Bronchial epithelial cell (primary cell): ENCODE data around the gene PADI2. TPM values are rescaled to one million over a fixed set of nuclear protein-coding genes. Genes with fewer than 3 reads are reported as not detected.

Source experiments
- DNase-seq: peaks from one replicate; pipeline ENCODE4 v3.0.0-alpha.2; 2010; ENCODE audit warnings: low read depth
- FAIRE-seq: peaks from 2 replicates; lab custom pipeline; 2011; peaks lifted over from hg19 to GRCh38; lab: Jason Lieb, UNC
- H3K27me3 ChIP-seq: 2 replicates; pipeline ENCODE4 v1.5.1; 2011; ENCODE audit warnings: low read length; ENCODE audit not compliant: control insufficient read depth, insufficient read depth
- H3K36me3 ChIP-seq: 2 replicates; pipeline ENCODE4 v1.5.1; 2011; ENCODE audit warnings: low read length; ENCODE audit not compliant: control insufficient read depth, insufficient read depth
- H3K4me3 ChIP-seq: 2 replicates; pipeline ENCODE4 v1.5.1; 2011; ENCODE audit warnings: mild to moderate bottlenecking, low read depth, low read length, control low read depth
- CTCF ChIP-seq: IDR thresholded peaks from 2 replicates; pipeline ENCODE4 v1.5.1; 2011; ENCODE audit warnings: mild to moderate bottlenecking, moderate library complexity, low read length, control low read depth, inconsistent platforms; ENCODE audit not compliant: insufficient read depth, severe bottlenecking
- total RNA-seq: library from RNA; depleted of rRNA; stranded (reverse); fragments of >200 nt; gene quantifications from 2 replicates; pipeline ENCODE4 v1.2.1, GENCODE V29; 2014

The PADI2 gene
- total RNA-seq, 1 donor from 2014 or later: 1.3 TPM

- no peak overlapping the region for H3K4me3 ChIP-seq
- H3K36me3 ChIP-seq: no peaks in the 10 kb centered on the region
- no peak for FAIRE-seq
- TF ChIP-seq CTCF: no peak
- no peak for DNase-seq
- no peaks in the 10 kb centered on the region for H3K27me3 ChIP-seq
Measured at GRCh38 chr1:17145648-17146047, 26.4 kb upstream of the PADI2 start.

DNA sequence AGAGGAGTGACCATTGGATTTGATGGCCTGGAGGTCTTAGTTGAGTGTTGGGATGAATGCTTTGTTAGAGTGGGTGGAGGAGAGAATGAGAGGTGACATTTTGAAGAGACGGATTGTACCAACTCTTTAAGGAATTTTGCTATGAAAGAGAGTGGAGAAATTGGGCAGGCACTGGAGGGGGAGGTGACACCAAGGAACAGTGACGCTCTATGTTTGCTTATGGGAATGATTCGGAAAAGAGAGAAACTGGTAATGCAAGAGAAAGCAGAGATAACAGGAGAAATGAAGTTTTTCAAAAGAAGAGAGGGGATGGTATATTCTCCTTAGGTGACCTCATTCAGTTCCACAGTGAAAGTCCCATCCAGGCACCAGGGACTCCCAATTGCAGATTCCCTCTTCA lies 24.5 kb upstream of the PADI2 start:
- DNase-seq (no peak), FAIRE-seq (no peak)
- Histone ChIP-seq H3K36me3 (no peaks in the 10 kb centered on the region), H3K4me3 (no peak overlapping the region), H3K27me3 (no peaks in the 10 kb centered on the region)
- no peak for TF ChIP-seq CTCF

- DNase-seq (no peak), FAIRE-seq (no peak)
- no peak for TF ChIP-seq CTCF
- Histone ChIP-seq H3K4me3 (no peak overlapping the region), H3K36me3 (no peaks in the 10 kb centered on the region), H3K27me3 (no peaks in the 10 kb centered on the region)
Measured at GRCh38 chr1:17141441-17142197, 22.4 kb upstream of the PADI2 start.

- FAIRE-seq (no peak), DNase-seq (peak; percentile 78)
- Histone ChIP-seq H3K27me3 (no peaks in the 10 kb centered on the region), H3K4me3 (no peak overlapping the region), H3K36me3 (no peaks in the 10 kb centered on the region)
- TF ChIP-seq CTCF: no peak
Measured at GRCh38 chr1:17140279-17140678, 21.0 kb upstream of the PADI2 start.

DNA sequence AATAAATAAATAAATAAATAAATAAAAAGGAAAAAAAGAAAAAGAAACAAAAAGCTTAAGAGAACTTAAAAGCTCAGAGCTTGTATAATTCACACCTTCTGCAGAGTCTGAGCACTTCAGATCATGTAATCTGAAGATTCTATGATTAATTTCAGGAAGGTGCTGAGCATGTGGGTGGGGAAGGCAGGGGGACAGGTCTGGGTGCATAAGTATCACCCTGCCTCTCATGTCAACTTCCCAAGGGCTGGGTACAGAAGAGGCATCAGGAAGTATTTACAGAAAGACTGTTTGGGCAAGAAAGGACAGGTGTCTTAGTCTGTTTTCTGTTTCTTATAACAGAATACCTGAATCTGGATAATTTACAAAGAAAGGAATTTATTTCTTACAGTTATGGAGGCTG lies 20.4 kb upstream of the PADI2 start:
- Histone ChIP-seq H3K27me3 (no peaks in the 10 kb centered on the region), H3K4me3 (no peak overlapping the region), H3K36me3 (no peaks in the 10 kb centered on the region)
- TF ChIP-seq CTCF: no peak
- FAIRE-seq: peak; percentile 13
- peak; percentile 87 for DNase-seq

DNA sequence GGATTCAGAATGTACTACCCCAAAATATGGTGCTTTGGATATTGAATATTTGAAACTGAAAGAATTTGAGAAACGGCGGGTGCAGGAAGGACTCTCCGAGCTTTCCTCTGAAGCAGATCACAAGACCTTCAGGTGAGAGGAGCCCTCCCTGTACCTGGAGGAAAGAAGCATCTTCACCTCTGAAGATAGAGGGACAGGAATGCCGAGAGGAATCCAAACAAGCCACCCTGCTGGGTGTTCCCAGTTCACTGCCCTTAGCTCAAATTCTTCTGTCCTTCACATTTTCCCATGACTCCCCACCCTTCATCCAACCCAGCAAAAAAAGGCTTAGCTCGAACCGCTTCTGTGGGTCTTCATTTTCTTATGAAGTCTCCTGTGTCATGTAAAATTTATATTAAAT lies 18.2 kb upstream of the PADI2 start:
- Histone ChIP-seq H3K36me3 (no peaks in the 10 kb centered on the region), H3K4me3 (no peak overlapping the region), H3K27me3 (no peaks in the 10 kb centered on the region)
- no peak for FAIRE-seq
- DNase-seq: no peak
- TF ChIP-seq CTCF: no peak
